CD4-positive, alpha-beta memory T cell (primary cell): ENCODE data around the gene TEF. TPM values are rescaled to one million over a fixed set of nuclear protein-coding genes. Genes with fewer than 3 reads are reported as not detected.

Source experiments
- CTCF ChIA-PET: fragments of 350-600 bp; sonication (Branson Sonifier 250); formaldehyde crosslinking; loops from one replicate; lab custom pipeline; 2021; ENCODE audit warnings: inconsistent platforms; ENCODE audit not compliant: partially characterized antibody; lab: Charles Lee
- POLR2A ChIA-PET: fragments of 350-600 bp; sonication (Branson Sonifier 250); formaldehyde crosslinking; loops from one replicate; lab custom pipeline; 2021; ENCODE audit not compliant: partially characterized antibody; lab: Charles Lee
- DNase-seq, 5 donors: peaks; one replicate each; pipeline versions ENCODE4 v3.0.0 to v3.0.0-alpha.2; 2020 to 2022; ENCODE audit warnings: mixed read lengths in 1 of 5
- H3K27ac ChIP-seq: one replicate; pipeline ENCODE4 v1.7.0; 2013; ENCODE audit warnings: low read depth, low read length
- H3K27me3 ChIP-seq: 2 replicates; pipeline ENCODE4 v1.7.0; 2013; ENCODE audit warnings: mild to moderate bottlenecking, low read length, moderate library complexity; ENCODE audit not compliant: insufficient read depth
- H3K36me3 ChIP-seq: 2 replicates; pipeline ENCODE4 v1.7.0; 2013; ENCODE audit warnings: mild to moderate bottlenecking, low read length, moderate library complexity; ENCODE audit not compliant: insufficient read depth
- H3K4me1 ChIP-seq: 2 replicates; pipeline ENCODE4 v1.7.0; 2013; ENCODE audit warnings: mild to moderate bottlenecking, low read length, moderate library complexity; ENCODE audit not compliant: insufficient read depth
- H3K4me3 ChIP-seq, 2 donors: one replicate each; pipeline ENCODE4 v1.7.0; 2013; ENCODE audit warnings: low read length in 2 of 2, mild to moderate bottlenecking in 1 of 2
- H3K9me3 ChIP-seq, 2 donors: one replicate each; pipeline ENCODE4 v1.7.0; 2013; ENCODE audit warnings: low read length in 2 of 2, control low read depth in 1 of 2; ENCODE audit not compliant: control insufficient read depth in 1 of 2
- H3K27ac Mint-ChIP-seq, 7 donors: one replicate each; pipeline ENCODE4 v1.8.0; 2020 to 2021; ENCODE audit warnings: mixed read lengths in 7 of 7, mild to moderate bottlenecking in 6 of 7, inconsistent platforms in 3 of 7, moderate library complexity in 3 of 7
- H3K27me3 Mint-ChIP-seq, 2 donors: one replicate each; pipeline ENCODE4 v1.8.0; 2020 to 2021; ENCODE audit warnings: mixed read lengths in 2 of 2
- H3K36me3 Mint-ChIP-seq, 2 donors: one replicate each; pipeline ENCODE4 v1.8.0; 2020 to 2021; ENCODE audit warnings: mixed read lengths in 2 of 2, inconsistent platforms in 1 of 2, mild to moderate bottlenecking in 1 of 2
- H3K4me1 Mint-ChIP-seq, 4 donors: one replicate each; pipeline ENCODE4 v1.8.0; 2020 to 2021; ENCODE audit warnings: mixed read lengths in 4 of 4, mild to moderate bottlenecking in 1 of 4
- H3K4me3 Mint-ChIP-seq, 8 donors: one replicate each; pipeline ENCODE4 v1.8.0; 2020 to 2021; ENCODE audit warnings: mixed read lengths in 8 of 8, mild to moderate bottlenecking in 7 of 8, moderate library complexity in 6 of 8, inconsistent platforms in 3 of 8
- H3K9me3 Mint-ChIP-seq, 8 donors: one replicate each; pipeline ENCODE4 v1.8.0; 2020 to 2021; ENCODE audit warnings: mixed read lengths in 8 of 8, mild to moderate bottlenecking in 5 of 8, inconsistent platforms in 3 of 8, moderate library complexity in 1 of 8
- intact Hi-C: fragments of 100-400 bp; cut with micrococcal nuclease; formaldehyde crosslinking; loops from one replicate; pipeline ENCODE4 v1.15.1; 2023
- polyA plus RNA-seq, 2 donors: library from polyadenylated mRNA; unstranded; fragments of 300-500 nt; fragmentation: Illumina TruSeq; gene quantifications; one replicate each; pipeline ENCODE4 v1.2.3, GENCODE V29; 2021
- total RNA-seq, 2 experiments: library from RNA; stranded (reverse); gene quantifications; one replicate each; pipeline ENCODE4 v1.2.3, GENCODE V29; 2021

TEF gene
- total and polyA plus RNA-seq, 4 experiments from 2014 or later, result 4.4 to 8.8 (median 6.5) TPM

DNA sequence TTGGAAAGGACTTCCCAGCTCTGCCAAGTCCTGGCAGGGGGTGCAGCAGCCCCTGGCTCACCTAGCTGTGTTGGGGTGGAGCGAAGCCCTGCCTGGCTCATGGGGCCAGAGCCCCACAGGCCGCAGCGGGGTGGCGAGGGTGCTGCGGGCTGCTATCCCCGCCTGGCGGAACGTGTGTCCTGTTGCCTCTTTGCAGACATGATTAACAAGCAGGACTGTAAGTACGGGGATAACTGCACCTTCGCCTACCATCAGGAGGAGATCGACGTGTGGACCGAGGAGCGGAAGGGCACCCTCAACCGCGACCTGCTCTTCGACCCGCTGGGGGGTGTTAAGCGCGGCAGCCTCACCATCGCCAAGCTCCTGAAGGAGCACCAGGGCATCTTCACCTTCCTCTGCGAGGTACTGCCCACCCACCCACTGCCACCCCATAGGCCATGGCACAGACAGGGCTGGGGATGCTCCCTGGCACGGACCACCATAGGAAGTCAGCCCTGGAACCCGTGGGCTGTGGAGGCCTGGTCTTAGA is 35.9 kb upstream of the TEF start:
- Histone ChIP-seq H3K4me3 (no peak overlapping the region), H3K27ac (no peak overlapping the region), H3K36me3 (peaks cover 56% of the 10 kb centered on the region), H3K4me1 (no peaks in the 10 kb centered on the region), H3K27me3 (no peaks in the 10 kb centered on the region), H3K9me3 (no peaks in the 10 kb centered on the region)
- Mint-ChIP-seq H3K27me3 (no peaks in the 10 kb centered on the region), H3K4me3 (no peak overlapping the region), H3K9me3 (no peaks in the 10 kb centered on the region), H3K4me1 (no peaks in the 10 kb centered on the region), H3K36me3 (peaks cover 41 to 64% of the 10 kb centered on the region in 2 donors), H3K27ac (no peak overlapping the region)
- no peak for DNase-seq
- POLR2A ChIA-PET, result no interaction called here
- CTCF ChIA-PET, result no interaction called here
- intact Hi-C loops, result no loop called here

GRCh38 chr22:41347066-41347859 is 34.5 kb upstream of the TEF start:
- Histone ChIP-seq H3K9me3 (no peaks in the 10 kb centered on the region), H3K36me3 (peaks cover 60% of the 10 kb centered on the region), H3K27ac (no peak overlapping the region), H3K4me3 (no peak overlapping the region), H3K27me3 (no peaks in the 10 kb centered on the region), H3K4me1 (no peaks in the 10 kb centered on the region)
- POLR2A ChIA-PET, result interaction anchor here (1.0 to 1.3 kb wide), 2 partner anchors 34 to 70 kb away, joined by 3 to 4 read pairs; no protein-coding TSS in a partner anchor
- CTCF ChIA-PET, result interaction anchor here (0.7 kb wide), 1 partner anchor 338 kb away, joined by 5 read pairs; no protein-coding TSS in a partner anchor
- peaks cover 46 to 72% of the 10 kb centered on the region in 2 donors for H3K36me3 Mint-ChIP-seq
- no peak overlapping the region for H3K4me3 Mint-ChIP-seq
- no peak for DNase-seq
- H3K27ac Mint-ChIP-seq, result no peak overlapping the region
- H3K4me1 Mint-ChIP-seq, result no peaks in the 10 kb centered on the region
- intact Hi-C loops, result no loop called here
- no peaks in the 10 kb centered on the region for H3K27me3 Mint-ChIP-seq
- no peaks in the 10 kb centered on the region for H3K9me3 Mint-ChIP-seq

GRCh38 chr22:41348964-41349484 is 32.7 kb upstream of the TEF start:
- H3K4me1 ChIP-seq, result no peaks in the 10 kb centered on the region
- no peak overlapping the region for H3K27ac ChIP-seq
- intact Hi-C loops, result no loop called here
- no peaks in the 10 kb centered on the region for H3K27me3 ChIP-seq
- H3K9me3 ChIP-seq, result no peaks in the 10 kb centered on the region
- H3K27ac Mint-ChIP-seq, result no peak overlapping the region
- H3K27me3 Mint-ChIP-seq, result no peaks in the 10 kb centered on the region
- H3K4me3 Mint-ChIP-seq, result no peak overlapping the region
- ChIA-PET CTCF (no interaction called here), POLR2A (no interaction called here)
- H3K36me3 Mint-ChIP-seq, result peaks cover 47 to 69% of the 10 kb centered on the region in 2 donors
- DNase-seq, result no peak
- no peaks in the 10 kb centered on the region for H3K4me1 Mint-ChIP-seq
- no peaks in the 10 kb centered on the region for H3K9me3 Mint-ChIP-seq
- peaks cover 56% of the 10 kb centered on the region for H3K36me3 ChIP-seq
- no peak overlapping the region for H3K4me3 ChIP-seq

DNA sequence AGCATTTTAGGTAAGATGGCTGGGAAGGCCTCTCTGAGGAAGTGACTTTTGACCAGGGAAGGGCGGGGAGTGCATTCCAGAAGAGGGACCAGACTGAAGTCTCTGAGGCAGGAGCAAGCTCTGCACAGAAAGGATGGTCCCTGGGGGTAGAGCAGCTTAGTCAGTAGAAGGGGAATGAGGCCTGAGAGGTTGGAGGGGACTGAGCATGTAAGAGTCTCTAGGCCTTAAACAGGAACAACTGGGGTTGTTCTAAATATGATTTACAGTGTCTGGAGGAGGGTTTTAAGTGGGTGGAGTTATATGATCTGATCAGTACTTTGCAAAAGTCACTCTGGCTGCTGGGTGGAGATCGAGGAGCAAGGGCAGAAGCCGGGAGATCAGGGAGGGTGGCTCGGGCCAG is 31.7 kb upstream of the TEF start:
- Histone ChIP-seq H3K27me3 (no peaks in the 10 kb centered on the region), H3K4me3 (no peak overlapping the region), H3K27ac (no peak overlapping the region), H3K9me3 (no peaks in the 10 kb centered on the region), H3K4me1 (no peaks in the 10 kb centered on the region), H3K36me3 (peaks cover 52% of the 10 kb centered on the region)
- intact Hi-C loops, result no loop called here
- Mint-ChIP-seq H3K27ac (peak overlapping the region in 3 of 7 donors; percentile 17 to 79 (median 18)), H3K4me1 (no peaks in the 10 kb centered on the region), H3K4me3 (no peak overlapping the region), H3K27me3 (no peaks in the 10 kb centered on the region), H3K9me3 (no peaks in the 10 kb centered on the region), H3K36me3 (peaks cover 46 to 67% of the 10 kb centered on the region in 2 donors)
- POLR2A ChIA-PET, result no interaction called here
- no peak for DNase-seq
- CTCF ChIA-PET, result no interaction called here

DNA sequence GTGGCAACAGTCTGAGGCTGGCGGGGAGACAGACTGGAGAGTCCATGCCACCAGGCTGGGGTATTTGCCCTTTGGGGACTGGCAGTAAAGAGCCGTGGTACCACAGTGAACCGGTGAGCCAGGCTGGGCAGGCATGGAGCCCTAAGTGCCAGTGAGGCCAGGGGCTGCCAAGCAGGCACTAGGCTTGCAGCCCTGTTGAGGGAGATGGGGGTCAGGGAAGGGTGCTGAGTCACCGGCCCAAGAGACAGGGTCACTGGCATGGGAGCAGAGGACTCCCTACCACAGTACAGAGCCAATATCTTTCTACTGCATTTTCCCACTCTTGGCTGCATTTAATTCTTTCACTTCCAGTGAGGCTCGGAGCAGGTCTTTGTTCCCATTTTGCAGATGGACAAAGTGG is 30.7 kb upstream of the TEF start:
- Mint-ChIP-seq H3K4me3 (no peak overlapping the region), H3K27me3 (no peaks in the 10 kb centered on the region), H3K4me1 (no peaks in the 10 kb centered on the region), H3K36me3 (peaks cover 45 to 71% of the 10 kb centered on the region in 2 donors), H3K9me3 (no peaks in the 10 kb centered on the region), H3K27ac (peak overlapping the region in 1 of 7 donors; percentile 76)
- ChIA-PET CTCF (no interaction called here), POLR2A (no interaction called here)
- Histone ChIP-seq H3K4me3 (no peak overlapping the region), H3K36me3 (peaks cover 59% of the 10 kb centered on the region), H3K4me1 (no peaks in the 10 kb centered on the region), H3K27ac (no peak overlapping the region), H3K9me3 (no peaks in the 10 kb centered on the region), H3K27me3 (no peaks in the 10 kb centered on the region)
- DNase-seq, result no peak
- intact Hi-C loops, result no loop called here

DNA sequence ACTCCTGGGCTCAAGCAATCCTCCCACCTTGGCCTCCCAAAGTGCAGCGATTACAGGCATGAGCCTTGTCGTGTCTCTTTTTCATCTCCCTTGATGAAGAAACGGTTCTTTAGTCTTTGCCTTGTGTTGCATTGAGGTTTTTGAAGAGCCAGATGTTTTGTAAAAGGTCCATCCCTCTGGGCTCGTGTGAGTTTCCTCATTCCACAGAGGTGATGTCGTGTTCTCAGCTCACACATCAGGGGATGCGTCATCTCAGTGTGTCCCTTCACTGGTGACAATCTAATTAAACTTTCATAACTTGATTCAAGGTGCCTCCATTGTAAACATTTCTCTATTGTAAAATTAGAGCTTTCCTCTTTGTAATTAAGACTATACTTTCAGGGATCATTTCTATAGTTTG is 29.7 kb upstream of the TEF start:
- CTCF ChIA-PET, result no interaction called here
- POLR2A ChIA-PET, result no interaction called here
- Mint-ChIP-seq H3K9me3 (no peaks in the 10 kb centered on the region), H3K36me3 (peaks cover 41 to 79% of the 10 kb centered on the region in 2 donors), H3K27me3 (no peaks in the 10 kb centered on the region), H3K27ac (peak overlapping the region in 1 of 7 donors; percentile 85), H3K4me1 (no peaks in the 10 kb centered on the region), H3K4me3 (no peak overlapping the region)
- no peaks in the 10 kb centered on the region for H3K9me3 ChIP-seq
- no peaks in the 10 kb centered on the region for H3K27me3 ChIP-seq
- no peak for DNase-seq
- H3K4me1 ChIP-seq, result no peaks in the 10 kb centered on the region
- no peak overlapping the region for H3K4me3 ChIP-seq
- intact Hi-C loops, result no loop called here
- no peak overlapping the region for H3K27ac ChIP-seq
- peaks cover 58% of the 10 kb centered on the region for H3K36me3 ChIP-seq

GRCh38 chr22:41353862-41354575 is 27.7 kb upstream of the TEF start:
- H3K36me3 Mint-ChIP-seq, result peaks cover 34 to 66% of the 10 kb centered on the region in 2 donors
- no peak for DNase-seq
- peaks cover 0 to under 1% (median 0%) of the 10 kb centered on the region in 4 donors for H3K4me1 Mint-ChIP-seq
- no peaks in the 10 kb centered on the region for H3K9me3 Mint-ChIP-seq
- CTCF ChIA-PET, result no interaction called here
- H3K4me3 ChIP-seq, result no peak overlapping the region
- POLR2A ChIA-PET, result no interaction called here
- H3K27me3 Mint-ChIP-seq, result no peaks in the 10 kb centered on the region
- H3K9me3 ChIP-seq, result no peaks in the 10 kb centered on the region
- H3K27ac Mint-ChIP-seq, result no peak overlapping the region
- no peak overlapping the region for H3K4me3 Mint-ChIP-seq
- H3K4me1 ChIP-seq, result no peaks in the 10 kb centered on the region
- intact Hi-C loops, result no loop called here
- peaks cover 43% of the 10 kb centered on the region for H3K36me3 ChIP-seq
- no peak overlapping the region for H3K27ac ChIP-seq
- no peaks in the 10 kb centered on the region for H3K27me3 ChIP-seq
